Ascending aorta (tissue), 2 donors: Measurements from ENCODE around the gene MT4. TPM values are rescaled to one million over a fixed set of nuclear protein-coding genes. Genes with fewer than 3 reads are reported as not detected.
"Not testable (repeated sequence)": the region's sequence is repeated elsewhere in the genome, so short reads cannot be mapped to it uniquely, and the experiment has no call there.

Source experiments
- DNase-seq, 2 donors: peaks; one replicate each; pipeline ENCODE4 v3.0.0-alpha.2; 2019; ENCODE audit warnings: low spot score in 2 of 2
- H3K27ac ChIP-seq, 2 donors: fragments of 200-600 bp; sonication (generic); one replicate each; pipeline ENCODE4 v1.5.1; 2016 to 2017; ENCODE audit warnings: mild to moderate bottlenecking in 1 of 2
- H3K27me3 ChIP-seq: fragments of 200-600 bp; sonication (generic); one replicate; pipeline ENCODE4 v1.5.1; 2017
- H3K36me3 ChIP-seq, 2 donors: fragments of 200-600 bp; sonication (generic); one replicate each; pipeline ENCODE4 v1.5.1; 2016
- H3K4me1 ChIP-seq, 2 donors: fragments of 200-600 bp; sonication (generic); one replicate each; pipeline ENCODE4 v1.5.1; 2016 to 2017; ENCODE audit warnings: mild to moderate bottlenecking in 1 of 2
- H3K4me3 ChIP-seq, 2 donors: fragments of 200-600 bp; sonication (generic); one replicate each; pipeline ENCODE4 v1.5.1; 2016 to 2017; ENCODE audit warnings: mild to moderate bottlenecking in 1 of 2
- H3K9me3 ChIP-seq, 2 donors: fragments of 200-600 bp; sonication (generic); one replicate each; pipeline ENCODE4 v1.5.1; 2016
- intact Hi-C: fragments of 100-400 bp; cut with DNase I; formaldehyde crosslinking; loops from one replicate; pipeline ENCODE4 v1.15.1; 2023
- total RNA-seq: library from RNA; depleted of rRNA; stranded (reverse); fragments of >200 nt; gene quantifications from one replicate; pipeline ENCODE4 v1.1.0, GENCODE V29; 2016
- TF ChIP-seq, protein P1 (sequence below), 3 experiments: fragments of 200-600 bp in 2 of 3; fragments of 450-650 bp in 1 of 3; sonication (generic) in 2 of 3; IDR thresholded peaks; one replicate each; pipeline ENCODE4 v1.5.1; 2016 to 2019; ENCODE audit warnings: antibody characterized with exemption in 3 of 3, mild to moderate bottlenecking in 1 of 3, moderate library complexity in 1 of 3

MT4 gene
- total RNA-seq, 1 donor from 2014 or later, result not detected

- H3K4me1 ChIP-seq, result no peaks in the 10 kb centered on the region
- H3K36me3 ChIP-seq, result no peaks in the 10 kb centered on the region
- no peaks in the 10 kb centered on the region for H3K27me3 ChIP-seq
- intact Hi-C loops, result loop anchor here (1.0 kb wide), 1 partner anchor 126 kb away; no protein-coding TSS in a partner anchor
- H3K4me3 ChIP-seq, result no peak overlapping the region
- TF ChIP-seq, protein P1, sequence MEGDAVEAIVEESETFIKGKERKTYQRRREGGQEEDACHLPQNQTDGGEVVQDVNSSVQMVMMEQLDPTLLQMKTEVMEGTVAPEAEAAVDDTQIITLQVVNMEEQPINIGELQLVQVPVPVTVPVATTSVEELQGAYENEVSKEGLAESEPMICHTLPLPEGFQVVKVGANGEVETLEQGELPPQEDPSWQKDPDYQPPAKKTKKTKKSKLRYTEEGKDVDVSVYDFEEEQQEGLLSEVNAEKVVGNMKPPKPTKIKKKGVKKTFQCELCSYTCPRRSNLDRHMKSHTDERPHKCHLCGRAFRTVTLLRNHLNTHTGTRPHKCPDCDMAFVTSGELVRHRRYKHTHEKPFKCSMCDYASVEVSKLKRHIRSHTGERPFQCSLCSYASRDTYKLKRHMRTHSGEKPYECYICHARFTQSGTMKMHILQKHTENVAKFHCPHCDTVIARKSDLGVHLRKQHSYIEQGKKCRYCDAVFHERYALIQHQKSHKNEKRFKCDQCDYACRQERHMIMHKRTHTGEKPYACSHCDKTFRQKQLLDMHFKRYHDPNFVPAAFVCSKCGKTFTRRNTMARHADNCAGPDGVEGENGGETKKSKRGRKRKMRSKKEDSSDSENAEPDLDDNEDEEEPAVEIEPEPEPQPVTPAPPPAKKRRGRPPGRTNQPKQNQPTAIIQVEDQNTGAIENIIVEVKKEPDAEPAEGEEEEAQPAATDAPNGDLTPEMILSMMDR (IDR thresholded peaks at IDR 0.05), result peak; percentile 45 to 71 (median 67)
- H3K27ac ChIP-seq, result no peak overlapping the region
- H3K9me3 ChIP-seq, result no peaks in the 10 kb centered on the region
- DNase-seq, result peak in 1 of 2 donors; percentile 82
These were observed 11.9 kb downstream of the MT4 start for GRCh38 chr16:56576585-56577299.

DNA sequence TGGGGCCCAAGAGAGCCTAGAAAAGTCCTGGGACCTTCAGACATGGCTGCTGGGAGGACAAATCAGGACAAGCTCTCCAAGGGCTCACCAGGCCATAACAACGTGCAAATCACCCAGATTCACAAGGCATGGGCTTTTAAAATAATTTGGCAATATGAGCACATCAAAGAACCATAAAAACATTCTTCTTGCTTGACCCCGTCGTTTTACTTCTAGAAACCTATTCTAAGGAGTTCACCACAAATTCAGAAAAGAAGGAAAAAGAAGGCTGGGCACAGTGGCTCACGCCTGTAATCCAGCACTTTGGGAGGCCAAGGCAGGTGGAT is 12.4 kb downstream of the MT4 start:
- Histone ChIP-seq H3K36me3 (no peaks in the 10 kb centered on the region), H3K4me3 (no peak overlapping the region), H3K9me3 (no peaks in the 10 kb centered on the region), H3K4me1 (no peaks in the 10 kb centered on the region), H3K27ac (no peak overlapping the region), H3K27me3 (no peaks in the 10 kb centered on the region)
- no peak for DNase-seq
- intact Hi-C loops, result loop anchor here (1.0 kb wide), 1 partner anchor 125 kb away; no protein-coding TSS in a partner anchor
- TF ChIP-seq, protein P1 (IDR thresholded peaks at IDR 0.05), result no peak

- no peak overlapping the region for H3K27ac ChIP-seq
- DNase-seq, result no peak
- no peaks in the 10 kb centered on the region for H3K27me3 ChIP-seq
- no peaks in the 10 kb centered on the region for H3K9me3 ChIP-seq
- TF ChIP-seq, protein P1 (IDR thresholded peaks at IDR 0.05), result no peak
- H3K4me3 ChIP-seq, result no peak overlapping the region
- intact Hi-C loops, result no loop called here
- H3K4me1 ChIP-seq, result no peaks in the 10 kb centered on the region
- H3K36me3 ChIP-seq, result no peaks in the 10 kb centered on the region
These were observed 15.6 kb downstream of the MT4 start for GRCh38 chr16:56580391-56581048.

- H3K27ac ChIP-seq, DNase-seq, H3K27me3 ChIP-seq, H3K4me1 ChIP-seq, intact Hi-C loops, H3K4me3 ChIP-seq, H3K36me3 ChIP-seq, H3K9me3 ChIP-seq: not testable (repeated sequence)
These were observed 18.0 kb downstream of the MT4 start for GRCh38 chr16:56582911-56583310.

GRCh38 chr16:56583351-56584168 is 18.7 kb downstream of the MT4 start:
- H3K36me3 ChIP-seq, result no peaks in the 10 kb centered on the region
- H3K4me1 ChIP-seq, result no peaks in the 10 kb centered on the region
- intact Hi-C loops, result no loop called here
- H3K27me3 ChIP-seq, result no peaks in the 10 kb centered on the region
- TF ChIP-seq, protein P1 (IDR thresholded peaks at IDR 0.05), result no peak
- no peaks in the 10 kb centered on the region for H3K9me3 ChIP-seq
- no peak overlapping the region for H3K27ac ChIP-seq
- DNase-seq, result no peak
- no peak overlapping the region for H3K4me3 ChIP-seq

GRCh38 chr16:56584276-56584675 is 19.4 kb downstream of the MT4 start:
- intact Hi-C loops, result no loop called here
- H3K27ac ChIP-seq, result no peak overlapping the region
- peaks cover 3 to 5% of the 10 kb centered on the region in 2 donors for H3K4me1 ChIP-seq
- DNase-seq, result no peak
- no peaks in the 10 kb centered on the region for H3K9me3 ChIP-seq
- TF ChIP-seq, protein P1 (IDR thresholded peaks at IDR 0.05), result no peak
- H3K36me3 ChIP-seq, result no peaks in the 10 kb centered on the region
- H3K4me3 ChIP-seq, result no peak overlapping the region
- peaks cover 4% of the 10 kb centered on the region for H3K27me3 ChIP-seq
